ENCODE measurements around the gene HOXD9.

- no peak for TF ChIP-seq POLR2A (IDR thresholded peaks at IDR 0.05)
- no peak for TF ChIP-seq CTCF (IDR thresholded peaks at IDR 0.05 in 8 of 11, conservative IDR thresholded peaks at IDR 0.05 in 3 of 11)
- TF ChIP-seq POLR2AphosphoS5 (IDR thresholded peaks at IDR 0.05): no peak
Observed at GRCh38 chr2:176149481-176149938, 27.0 kb downstream of the HOXD9 start.

Measured in spleen (tissue), 7 donors.